ENCODE results near the gene PHKB.

DNA sequence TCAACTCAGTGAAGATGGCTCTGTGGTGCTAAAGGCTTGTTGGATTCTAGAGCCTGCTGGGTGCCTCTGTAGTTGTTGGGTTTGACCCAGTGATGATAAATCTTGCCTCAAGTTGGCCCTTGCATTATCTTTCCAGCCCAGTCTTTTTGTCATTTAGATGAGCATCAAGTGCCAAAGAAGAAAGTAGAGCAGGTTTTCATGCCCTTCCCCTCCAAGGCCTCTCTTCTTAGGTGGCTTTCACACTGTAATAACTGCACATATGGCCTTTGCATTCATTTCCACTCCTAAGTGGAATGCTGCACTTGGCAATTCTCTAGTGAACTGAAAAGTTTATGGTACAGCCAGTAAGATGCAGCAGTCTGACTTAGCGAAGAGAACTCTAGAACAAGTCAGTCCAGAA, 165.1 kb downstream of the PHKB start:
- TF ChIP-seq, protein P1, sequence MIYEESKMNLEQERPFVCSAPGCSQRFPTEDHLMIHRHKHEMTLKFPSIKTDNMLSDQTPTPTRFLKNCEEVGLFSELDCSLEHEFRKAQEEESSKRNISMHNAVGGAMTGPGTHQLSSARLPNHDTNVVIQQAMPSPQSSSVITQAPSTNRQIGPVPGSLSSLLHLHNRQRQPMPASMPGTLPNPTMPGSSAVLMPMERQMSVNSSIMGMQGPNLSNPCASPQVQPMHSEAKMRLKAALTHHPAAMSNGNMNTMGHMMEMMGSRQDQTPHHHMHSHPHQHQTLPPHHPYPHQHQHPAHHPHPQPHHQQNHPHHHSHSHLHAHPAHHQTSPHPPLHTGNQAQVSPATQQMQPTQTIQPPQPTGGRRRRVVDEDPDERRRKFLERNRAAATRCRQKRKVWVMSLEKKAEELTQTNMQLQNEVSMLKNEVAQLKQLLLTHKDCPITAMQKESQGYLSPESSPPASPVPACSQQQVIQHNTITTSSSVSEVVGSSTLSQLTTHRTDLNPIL (CRISPR knock-in tag; IDR thresholded peaks at IDR 0.05; ENCODE audit: low read depth) = no peak
- TF ChIP-seq, protein P2, sequence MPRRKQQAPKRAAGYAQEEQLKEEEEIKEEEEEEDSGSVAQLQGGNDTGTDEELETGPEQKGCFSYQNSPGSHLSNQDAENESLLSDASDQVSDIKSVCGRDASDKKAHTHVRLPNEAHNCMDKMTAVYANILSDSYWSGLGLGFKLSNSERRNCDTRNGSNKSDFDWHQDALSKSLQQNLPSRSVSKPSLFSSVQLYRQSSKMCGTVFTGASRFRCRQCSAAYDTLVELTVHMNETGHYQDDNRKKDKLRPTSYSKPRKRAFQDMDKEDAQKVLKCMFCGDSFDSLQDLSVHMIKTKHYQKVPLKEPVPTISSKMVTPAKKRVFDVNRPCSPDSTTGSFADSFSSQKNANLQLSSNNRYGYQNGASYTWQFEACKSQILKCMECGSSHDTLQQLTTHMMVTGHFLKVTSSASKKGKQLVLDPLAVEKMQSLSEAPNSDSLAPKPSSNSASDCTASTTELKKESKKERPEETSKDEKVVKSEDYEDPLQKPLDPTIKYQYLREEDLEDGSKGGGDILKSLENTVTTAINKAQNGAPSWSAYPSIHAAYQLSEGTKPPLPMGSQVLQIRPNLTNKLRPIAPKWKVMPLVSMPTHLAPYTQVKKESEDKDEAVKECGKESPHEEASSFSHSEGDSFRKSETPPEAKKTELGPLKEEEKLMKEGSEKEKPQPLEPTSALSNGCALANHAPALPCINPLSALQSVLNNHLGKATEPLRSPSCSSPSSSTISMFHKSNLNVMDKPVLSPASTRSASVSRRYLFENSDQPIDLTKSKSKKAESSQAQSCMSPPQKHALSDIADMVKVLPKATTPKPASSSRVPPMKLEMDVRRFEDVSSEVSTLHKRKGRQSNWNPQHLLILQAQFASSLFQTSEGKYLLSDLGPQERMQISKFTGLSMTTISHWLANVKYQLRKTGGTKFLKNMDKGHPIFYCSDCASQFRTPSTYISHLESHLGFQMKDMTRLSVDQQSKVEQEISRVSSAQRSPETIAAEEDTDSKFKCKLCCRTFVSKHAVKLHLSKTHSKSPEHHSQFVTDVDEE (CRISPR knock-in tag; IDR thresholded peaks at IDR 0.05) = no peak
- TF ChIP-seq, protein P3, sequence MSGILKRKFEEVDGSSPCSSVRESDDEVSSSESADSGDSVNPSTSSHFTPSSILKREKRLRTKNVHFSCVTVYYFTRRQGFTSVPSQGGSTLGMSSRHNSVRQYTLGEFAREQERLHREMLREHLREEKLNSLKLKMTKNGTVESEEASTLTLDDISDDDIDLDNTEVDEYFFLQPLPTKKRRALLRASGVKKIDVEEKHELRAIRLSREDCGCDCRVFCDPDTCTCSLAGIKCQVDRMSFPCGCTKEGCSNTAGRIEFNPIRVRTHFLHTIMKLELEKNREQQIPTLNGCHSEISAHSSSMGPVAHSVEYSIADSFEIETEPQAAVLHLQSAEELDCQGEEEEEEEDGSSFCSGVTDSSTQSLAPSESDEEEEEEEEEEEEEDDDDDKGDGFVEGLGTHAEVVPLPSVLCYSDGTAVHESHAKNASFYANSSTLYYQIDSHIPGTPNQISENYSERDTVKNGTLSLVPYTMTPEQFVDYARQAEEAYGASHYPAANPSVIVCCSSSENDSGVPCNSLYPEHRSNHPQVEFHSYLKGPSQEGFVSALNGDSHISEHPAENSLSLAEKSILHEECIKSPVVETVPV (CRISPR knock-in tag; IDR thresholded peaks at IDR 0.05) = no peak
- no peak for TF ChIP-seq ZNF8 (CRISPR knock-in tag; IDR thresholded peaks at IDR 0.05)

All from SK-N-SH treated with all-trans-retinoic acid at 6 μM for 48 hours (cell line).